GM21786 (cell line): ENCODE measurements around the gene MRPS18A.
"Not testable (repeated sequence)": the region's sequence is repeated elsewhere in the genome, so short reads cannot be mapped to it uniquely, and the experiment has no call there.

Experiments
- ATAC-seq: cut with Tn5 transposase; IDR thresholded peaks from one replicate; pipeline ENCODE4 v1.9.1; 2021; ENCODE audit not compliant: unreplicated experiment

MRPS18A gene

GRCh38 chr6:43717822-43718221, 30.2 kb upstream of the MRPS18A start:
- no peak for ATAC-seq

- ATAC-seq: no peak
Observed at GRCh38 chr6:43717389-43717788, 29.8 kb upstream of the MRPS18A start.

- no peak for ATAC-seq
Observed at GRCh38 chr6:43716099-43716498, 28.5 kb upstream of the MRPS18A start.

- ATAC-seq: peak; percentile 90
Observed at GRCh38 chr6:43715056-43715788, 27.6 kb upstream of the MRPS18A start.

GRCh38 chr6:43714311-43715055, 26.9 kb upstream of the MRPS18A start:
- ATAC-seq: peak; percentile 21

- no peak for ATAC-seq
Observed at GRCh38 chr6:43713643-43714310, 26.2 kb upstream of the MRPS18A start.

GRCh38 chr6:43712579-43712978, 25.0 kb upstream of the MRPS18A start:
- ATAC-seq: no peak

GRCh38 chr6:43710576-43710975, 23.0 kb upstream of the MRPS18A start:
- ATAC-seq: no peak

- ATAC-seq: no peak
Observed at GRCh38 chr6:43709654-43710303, 22.2 kb upstream of the MRPS18A start.

- ATAC-seq: no peak
Observed at GRCh38 chr6:43708860-43709653, 21.5 kb upstream of the MRPS18A start.

GRCh38 chr6:43707767-43708166, 20.2 kb upstream of the MRPS18A start:
- no peak for ATAC-seq

- no peak for ATAC-seq
Observed at GRCh38 chr6:43707269-43707668, 19.7 kb upstream of the MRPS18A start.

GRCh38 chr6:43706788-43707187, 19.2 kb upstream of the MRPS18A start:
- ATAC-seq: no peak

GRCh38 chr6:43705996-43706395, 18.4 kb upstream of the MRPS18A start:
- no peak for ATAC-seq

GRCh38 chr6:43703512-43704429, 16.2 kb upstream of the MRPS18A start:
- no peak for ATAC-seq

GRCh38 chr6:43702534-43703440, 15.2 kb upstream of the MRPS18A start:
- ATAC-seq: no peak

- no peak for ATAC-seq
Observed at GRCh38 chr6:43702171-43702533, 14.6 kb upstream of the MRPS18A start.

GRCh38 chr6:43700939-43701560, 13.5 kb upstream of the MRPS18A start:
- ATAC-seq: not testable (repeated sequence)
